ENCODE data around the gene A2ML1. TPM values are rescaled to one million over a fixed set of nuclear protein-coding genes. Genes with fewer than 3 reads are reported as not detected.
"Not testable (repeated sequence)": the region's sequence is repeated elsewhere in the genome, so short reads cannot be mapped to it uniquely, and the experiment has no call there.

The A2ML1 gene
- polyA plus RNA-seq, 4 donors, result 0.10 to 0.22 TPM; not detected in 2

- FAIRE-seq; H3K4me1 ChIP-seq (ENCODE audit: control insufficient read depth in 3 of 3, insufficient read depth in 2 of 3, low read depth in 1 of 3, low read length in 2 of 3); H3K36me3 ChIP-seq (ENCODE audit: control insufficient read depth in 3 of 3, insufficient read depth in 2 of 3, low read depth in 1 of 3, low read length in 3 of 3); H3K27ac ChIP-seq (ENCODE audit: low read depth in 1 of 3, low read length in 2 of 3); H3K4me3 ChIP-seq (ENCODE audit: low read depth in 1 of 3, low read length in 3 of 3); H3K27me3 ChIP-seq (ENCODE audit: control insufficient read depth in 3 of 3, insufficient read depth in 3 of 3, low read length in 3 of 3); H3K9me3 ChIP-seq (ENCODE audit: control insufficient read depth in 2 of 2, insufficient read depth in 1 of 2, low read depth in 1 of 2, low read length in 1 of 2); DNase-seq: not testable (repeated sequence)
- WGBS, 3 donors, result 63 to 84% (median 76%) methylated on average over 11 of the region's 11 CpGs
These were observed 16.9 kb upstream of the A2ML1 start for GRCh38 chr12:8805487-8805886.

DNA sequence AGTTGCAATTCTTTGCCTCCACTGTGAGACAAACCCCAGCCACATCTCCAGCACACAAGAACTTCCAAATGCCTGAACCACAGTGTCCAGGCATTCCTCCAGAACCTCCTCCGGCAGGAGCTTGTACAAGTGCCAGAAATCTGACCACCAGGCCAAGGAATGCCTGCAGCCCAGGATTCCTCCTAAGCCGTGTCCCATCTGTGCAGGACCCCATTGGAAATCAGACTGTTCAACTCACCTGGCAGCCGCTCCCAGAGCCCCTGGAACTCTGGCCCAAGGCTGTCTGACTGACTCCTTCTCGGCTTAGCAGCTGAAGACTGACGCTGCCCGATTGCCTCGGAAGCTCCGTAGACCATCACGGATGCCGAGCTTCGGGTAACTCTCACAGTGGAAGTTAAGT lies 15.3 kb upstream of the A2ML1 start:
- FAIRE-seq; H3K36me3 ChIP-seq (ENCODE audit: control insufficient read depth in 3 of 3, insufficient read depth in 2 of 3, low read depth in 1 of 3, low read length in 3 of 3); DNase-seq; H3K4me1 ChIP-seq (ENCODE audit: control insufficient read depth in 3 of 3, insufficient read depth in 2 of 3, low read depth in 1 of 3, low read length in 2 of 3); H3K27ac ChIP-seq (ENCODE audit: low read depth in 1 of 3, low read length in 2 of 3); H3K9me3 ChIP-seq (ENCODE audit: control insufficient read depth in 2 of 2, insufficient read depth in 1 of 2, low read depth in 1 of 2, low read length in 1 of 2); H3K27me3 ChIP-seq (ENCODE audit: control insufficient read depth in 3 of 3, insufficient read depth in 3 of 3, low read length in 3 of 3); H3K4me3 ChIP-seq (ENCODE audit: low read depth in 1 of 3, low read length in 3 of 3): not testable (repeated sequence)
- WGBS, 3 donors, result 86 to 91% (median 88%) methylated on average over 11 of the region's 11 CpGs

GRCh38 chr12:8810112-8810511 lies 12.3 kb upstream of the A2ML1 start:
- H3K9me3 ChIP-seq (ENCODE audit: control insufficient read depth in 2 of 2, insufficient read depth in 1 of 2, low read depth in 1 of 2, low read length in 1 of 2); FAIRE-seq; H3K27ac ChIP-seq (ENCODE audit: low read depth in 1 of 3, low read length in 2 of 3); H3K27me3 ChIP-seq (ENCODE audit: control insufficient read depth in 3 of 3, insufficient read depth in 3 of 3, low read length in 3 of 3); H3K4me3 ChIP-seq (ENCODE audit: low read depth in 1 of 3, low read length in 3 of 3); H3K4me1 ChIP-seq (ENCODE audit: control insufficient read depth in 3 of 3, insufficient read depth in 2 of 3, low read depth in 1 of 3, low read length in 2 of 3); H3K36me3 ChIP-seq (ENCODE audit: control insufficient read depth in 3 of 3, insufficient read depth in 2 of 3, low read depth in 1 of 3, low read length in 3 of 3); DNase-seq: not testable (repeated sequence)
- WGBS, 3 donors, result 71 to 82% (median 80%) methylated on average over 7 of the region's 7 CpGs

DNA sequence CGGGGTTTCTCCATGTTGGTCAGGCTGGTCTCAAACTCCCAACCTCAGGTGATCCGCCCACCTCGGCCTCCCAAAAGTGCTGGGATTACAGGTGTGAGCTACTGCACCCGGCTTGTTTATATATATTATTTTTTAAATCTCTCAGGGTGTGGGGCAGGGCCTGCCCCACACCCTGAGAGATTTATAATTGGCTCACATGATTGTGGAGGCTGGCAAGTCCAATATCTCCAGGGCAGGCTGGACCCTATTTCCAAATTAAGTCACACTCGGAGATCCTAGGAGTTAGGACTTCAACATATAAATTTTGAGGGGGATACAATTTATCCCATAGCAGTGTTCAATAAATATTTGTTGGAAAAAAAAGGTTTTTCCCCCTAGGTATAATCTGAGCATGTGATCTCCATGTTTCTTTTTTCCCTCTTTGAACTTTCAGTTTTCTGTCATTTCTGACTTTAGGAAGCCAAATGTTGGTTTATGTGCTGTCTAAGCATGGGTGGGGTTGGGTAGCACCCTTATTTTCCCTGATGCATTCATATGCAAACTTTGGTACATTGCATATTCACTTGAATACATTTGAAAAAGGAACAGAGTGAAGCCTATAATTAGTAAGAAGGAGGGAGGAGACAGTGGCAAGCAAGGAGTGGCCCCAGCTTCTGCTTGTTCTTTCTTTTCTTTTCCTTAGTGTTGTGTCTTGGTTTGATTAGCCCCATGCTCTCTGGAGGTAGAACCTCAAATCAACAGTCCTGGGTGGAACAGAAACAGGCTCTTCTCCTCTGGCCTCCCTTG lies 8.7 kb upstream of the A2ML1 start:
- Histone ChIP-seq H3K4me3 (ENCODE audit: low read depth in 1 of 3, low read length in 3 of 3) (no peak overlapping the region), H3K36me3 (ENCODE audit: control insufficient read depth in 3 of 3, insufficient read depth in 2 of 3, low read depth in 1 of 3, low read length in 3 of 3) (no peaks in the 10 kb centered on the region), H3K4me1 (ENCODE audit: control insufficient read depth in 3 of 3, insufficient read depth in 2 of 3, low read depth in 1 of 3, low read length in 2 of 3) (no peaks in the 10 kb centered on the region), H3K27ac (ENCODE audit: low read depth in 1 of 3, low read length in 2 of 3) (no peak overlapping the region), H3K9me3 (ENCODE audit: control insufficient read depth in 2 of 2, insufficient read depth in 1 of 2, low read depth in 1 of 2, low read length in 1 of 2) (no peaks in the 10 kb centered on the region), H3K27me3 (ENCODE audit: control insufficient read depth in 3 of 3, insufficient read depth in 3 of 3, low read length in 3 of 3) (no peaks in the 10 kb centered on the region)
- DNase-seq (no peak), FAIRE-seq (no peak)
- 72 to 78% (median 76%) methylated on average over 5 of the region's 5 CpGs for WGBS, 3 donors

GRCh38 chr12:8816448-8817050 lies 5.9 kb upstream of the A2ML1 start:
- FAIRE-seq, result no peak

DNA sequence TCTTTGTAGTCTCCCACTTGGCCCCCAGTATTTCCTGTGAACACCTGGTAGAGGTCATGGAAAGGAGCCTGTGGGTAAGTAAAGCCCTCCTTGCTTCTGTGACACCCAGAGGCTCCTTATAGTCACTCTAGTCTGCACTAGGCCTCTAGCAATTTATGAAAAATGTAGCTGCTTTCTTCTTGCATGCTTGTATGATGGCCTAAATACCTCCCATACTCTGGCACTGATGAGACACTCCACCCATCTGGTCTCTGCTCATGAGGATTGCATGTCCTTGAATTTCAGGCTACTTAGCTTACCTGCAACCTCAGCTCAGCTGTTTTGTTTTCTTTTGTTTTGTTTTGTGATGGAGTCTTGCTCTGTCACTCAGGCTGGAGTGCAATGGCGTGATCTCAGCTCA lies 4.6 kb upstream of the A2ML1 start:
- Histone ChIP-seq H3K9me3 (ENCODE audit: control insufficient read depth in 2 of 2, insufficient read depth in 1 of 2, low read depth in 1 of 2, low read length in 1 of 2) (no peaks in the 10 kb centered on the region), H3K36me3 (ENCODE audit: control insufficient read depth in 3 of 3, insufficient read depth in 2 of 3, low read depth in 1 of 3, low read length in 3 of 3) (no peaks in the 10 kb centered on the region), H3K27me3 (ENCODE audit: control insufficient read depth in 3 of 3, insufficient read depth in 3 of 3, low read length in 3 of 3) (no peaks in the 10 kb centered on the region), H3K27ac (ENCODE audit: low read depth in 1 of 3, low read length in 2 of 3) (no peak overlapping the region), H3K4me3 (ENCODE audit: low read depth in 1 of 3, low read length in 3 of 3) (no peak overlapping the region), H3K4me1 (ENCODE audit: control insufficient read depth in 3 of 3, insufficient read depth in 2 of 3, low read depth in 1 of 3, low read length in 2 of 3) (no peaks in the 10 kb centered on the region)
- no peak for FAIRE-seq
- no peak for DNase-seq
- 89 to 100% (median 93%) methylated on average over 1 of the region's 1 CpG for WGBS, 3 donors

More at GRCh38 chr12:8816448-8817050, 5.9 kb upstream of the A2ML1 start:
- H3K27me3 ChIP-seq (ENCODE audit: control insufficient read depth in 3 of 3, insufficient read depth in 3 of 3, low read length in 3 of 3), result no peaks in the 10 kb centered on the region
- no peak overlapping the region for H3K4me3 ChIP-seq (ENCODE audit: low read depth in 1 of 3, low read length in 3 of 3)
- no peaks in the 10 kb centered on the region for H3K9me3 ChIP-seq (ENCODE audit: control insufficient read depth in 2 of 2, insufficient read depth in 1 of 2, low read depth in 1 of 2, low read length in 1 of 2)
- DNase-seq, result no peak
- WGBS, 3 donors, result 82 to 93% (median 86%) methylated on average over 3 of the region's 3 CpGs
- H3K4me1 ChIP-seq (ENCODE audit: control insufficient read depth in 3 of 3, insufficient read depth in 2 of 3, low read depth in 1 of 3, low read length in 2 of 3), result no peaks in the 10 kb centered on the region
- H3K27ac ChIP-seq (ENCODE audit: low read depth in 1 of 3, low read length in 2 of 3), result no peak overlapping the region
- H3K36me3 ChIP-seq (ENCODE audit: control insufficient read depth in 3 of 3, insufficient read depth in 2 of 3, low read depth in 1 of 3, low read length in 3 of 3), result no peaks in the 10 kb centered on the region

- no peaks in the 10 kb centered on the region for H3K4me1 ChIP-seq (ENCODE audit: control insufficient read depth in 3 of 3, insufficient read depth in 2 of 3, low read depth in 1 of 3, low read length in 2 of 3)
- WGBS, 3 donors, result 63 to 78% (median 70%) methylated on average over 2 of the region's 2 CpGs
- H3K27ac ChIP-seq (ENCODE audit: low read depth in 1 of 3, low read length in 2 of 3), result no peak overlapping the region
- H3K4me3 ChIP-seq (ENCODE audit: low read depth in 1 of 3, low read length in 3 of 3), result no peak overlapping the region
- no peak for DNase-seq
- H3K9me3 ChIP-seq (ENCODE audit: control insufficient read depth in 2 of 2, insufficient read depth in 1 of 2, low read depth in 1 of 2, low read length in 1 of 2), result no peaks in the 10 kb centered on the region
- FAIRE-seq, result no peak
- no peaks in the 10 kb centered on the region for H3K36me3 ChIP-seq (ENCODE audit: control insufficient read depth in 3 of 3, insufficient read depth in 2 of 3, low read depth in 1 of 3, low read length in 3 of 3)
- H3K27me3 ChIP-seq (ENCODE audit: control insufficient read depth in 3 of 3, insufficient read depth in 3 of 3, low read length in 3 of 3), result no peaks in the 10 kb centered on the region
These were observed 3.9 kb upstream of the A2ML1 start for GRCh38 chr12:8818526-8818925.

- no peaks in the 10 kb centered on the region for H3K4me1 ChIP-seq (ENCODE audit: control insufficient read depth in 3 of 3, insufficient read depth in 2 of 3, low read depth in 1 of 3, low read length in 2 of 3)
- DNase-seq, result no peak
- H3K36me3 ChIP-seq (ENCODE audit: control insufficient read depth in 3 of 3, insufficient read depth in 2 of 3, low read depth in 1 of 3, low read length in 3 of 3), result no peaks in the 10 kb centered on the region
- H3K27ac ChIP-seq (ENCODE audit: low read depth in 1 of 3, low read length in 2 of 3), result no peak overlapping the region
- FAIRE-seq, result no peak
- WGBS, 3 donors, result 38 to 55% (median 44%) methylated on average over 5 of the region's 5 CpGs
- no peak overlapping the region for H3K4me3 ChIP-seq (ENCODE audit: low read depth in 1 of 3, low read length in 3 of 3)
- H3K9me3 ChIP-seq (ENCODE audit: control insufficient read depth in 2 of 2, insufficient read depth in 1 of 2, low read depth in 1 of 2, low read length in 1 of 2), result no peaks in the 10 kb centered on the region
- H3K27me3 ChIP-seq (ENCODE audit: control insufficient read depth in 3 of 3, insufficient read depth in 3 of 3, low read length in 3 of 3), result no peaks in the 10 kb centered on the region
These were observed 2.8 kb upstream of the A2ML1 start for GRCh38 chr12:8819666-8819980.

Measured in small intestine (tissue), 7 donors.